ENCODE results near the gene HIC1. TPM values are rescaled to one million over a fixed set of nuclear protein-coding genes. Genes with fewer than 3 reads are reported as not detected.
A peak's percentile ranks its signal among the peaks of the same experiment; 100 is the strongest.

HIC1 gene
- total and polyA plus RNA-seq, 3 donors from 2014 or later, result 8.7 to 38.4 (median 36.1) TPM

DNA sequence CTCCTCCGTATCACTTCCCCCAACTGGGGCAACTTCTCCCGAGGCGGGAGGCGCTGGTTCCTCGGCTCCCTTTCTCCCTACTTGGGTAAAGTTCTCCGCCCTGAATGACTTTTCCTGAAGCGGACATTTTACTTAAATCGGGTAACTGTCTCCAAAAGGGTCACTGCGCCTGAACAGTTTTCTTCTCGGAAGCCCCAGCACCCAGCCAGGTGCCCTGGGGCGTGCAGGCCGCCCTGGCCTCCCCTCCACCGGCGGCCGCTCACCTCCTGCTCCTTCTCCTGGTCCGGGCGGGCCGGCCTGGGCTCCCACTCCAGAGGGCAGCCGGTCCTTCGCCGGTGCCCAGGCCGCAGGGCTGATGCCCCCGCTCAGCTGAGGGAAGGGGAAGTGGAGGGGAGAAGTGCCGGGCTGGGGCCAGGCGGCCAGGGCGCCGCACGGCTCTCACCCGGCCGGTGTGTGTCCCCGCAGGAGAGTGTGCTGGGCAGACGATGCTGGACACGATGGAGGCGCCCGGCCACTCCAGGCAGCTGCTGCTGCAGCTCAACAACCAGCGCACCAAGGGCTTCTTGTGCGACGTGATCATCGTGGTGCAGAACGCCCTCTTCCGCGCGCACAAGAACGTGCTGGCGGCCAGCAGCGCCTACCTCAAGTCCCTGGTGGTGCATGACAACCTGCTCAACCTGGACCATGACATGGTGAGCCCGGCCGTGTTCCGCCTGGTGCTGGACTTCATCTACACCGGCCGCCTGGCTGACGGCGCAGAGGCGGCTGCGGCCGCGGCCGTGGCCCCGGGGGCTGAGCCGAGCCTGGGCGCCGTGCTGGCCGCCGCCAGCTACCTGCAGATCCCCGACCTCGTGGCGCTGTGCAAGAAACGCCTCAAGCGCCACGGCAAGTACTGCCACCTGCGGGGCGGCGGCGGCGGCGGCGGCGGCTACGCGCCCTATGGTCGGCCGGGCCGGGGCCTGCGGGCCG lies 1.6 kb downstream of the HIC1 start:
- Histone ChIP-seq H3K4me1 (peaks cover 23% of the 10 kb centered on the region), H3K4me3 (peak overlapping the region; percentile 65 to 66), H3K36me3 (ENCODE audit: low read depth, missing control alignments) (no peaks in the 10 kb centered on the region), H3K27ac (peak overlapping the region; percentile 77 to 92), H3K9me3 (no peaks in the 10 kb centered on the region), H3K27me3 (no peaks in the 10 kb centered on the region)
- TF ChIP-seq POLR2A (IDR thresholded peaks at IDR 0.05) (no peak), CTCF (IDR thresholded peaks at IDR 0.05) (no peak)
- no peak for DNase-seq
- intact Hi-C loops (cut with DNase I; ENCODE audit: low total_unique reads), result no loop called here
- 28 to 36% methylated on average over 22 to 71 of the region's 85 CpGs for WGBS, 2 donors

DNA sequence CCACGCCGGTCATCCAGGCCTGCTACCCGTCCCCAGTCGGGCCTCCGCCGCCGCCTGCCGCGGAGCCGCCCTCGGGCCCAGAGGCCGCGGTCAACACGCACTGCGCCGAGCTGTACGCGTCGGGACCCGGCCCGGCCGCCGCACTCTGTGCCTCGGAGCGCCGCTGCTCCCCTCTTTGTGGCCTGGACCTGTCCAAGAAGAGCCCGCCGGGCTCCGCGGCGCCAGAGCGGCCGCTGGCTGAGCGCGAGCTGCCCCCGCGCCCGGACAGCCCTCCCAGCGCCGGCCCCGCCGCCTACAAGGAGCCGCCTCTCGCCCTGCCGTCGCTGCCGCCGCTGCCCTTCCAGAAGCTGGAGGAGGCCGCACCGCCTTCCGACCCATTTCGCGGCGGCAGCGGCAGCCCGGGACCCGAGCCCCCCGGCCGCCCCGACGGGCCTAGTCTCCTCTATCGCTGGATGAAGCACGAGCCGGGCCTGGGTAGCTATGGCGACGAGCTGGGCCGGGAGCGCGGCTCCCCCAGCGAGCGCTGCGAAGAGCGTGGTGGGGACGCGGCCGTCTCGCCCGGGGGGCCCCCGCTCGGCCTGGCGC lies 2.4 kb downstream of the HIC1 start:
- peaks cover 27% of the 10 kb centered on the region for H3K4me1 ChIP-seq
- H3K27me3 ChIP-seq, result no peaks in the 10 kb centered on the region
- no peaks in the 10 kb centered on the region for H3K9me3 ChIP-seq
- TF ChIP-seq CTCF (IDR thresholded peaks at IDR 0.05) (no peak), POLR2A (IDR thresholded peaks at IDR 0.05) (no peak)
- DNase-seq, result no peak
- H3K27ac ChIP-seq, result peak overlapping the region in 1 of 2 donors; percentile 92
- intact Hi-C loops (cut with DNase I; ENCODE audit: low total_unique reads), result no loop called here
- 26 to 63% methylated on average over 8 to 49 of the region's 81 CpGs for WGBS, 2 donors
- H3K4me3 ChIP-seq, result peak overlapping the region in 1 of 2 donors; percentile 66
- H3K36me3 ChIP-seq (ENCODE audit: low read depth, missing control alignments), result no peaks in the 10 kb centered on the region

GRCh38 chr17:2057760-2058585 lies 3.1 kb downstream of the HIC1 start:
- no peaks in the 10 kb centered on the region for H3K9me3 ChIP-seq
- DNase-seq, result no peak
- intact Hi-C loops (cut with DNase I; ENCODE audit: low total_unique reads), result no loop called here
- TF ChIP-seq CTCF (IDR thresholded peaks at IDR 0.05) (no peak), POLR2A (IDR thresholded peaks at IDR 0.05) (no peak)
- H3K4me3 ChIP-seq, result peak overlapping the region; percentile 58 to 66
- H3K27me3 ChIP-seq, result no peaks in the 10 kb centered on the region
- no peaks in the 10 kb centered on the region for H3K36me3 ChIP-seq (ENCODE audit: low read depth, missing control alignments)
- WGBS, 2 donors, result 42 to 83% methylated on average over 15 to 93 of the region's 98 CpGs
- H3K4me1 ChIP-seq, result peaks cover 34% of the 10 kb centered on the region
- peak overlapping the region; percentile 75 to 92 for H3K27ac ChIP-seq

- Histone ChIP-seq H3K27me3 (no peaks in the 10 kb centered on the region), H3K4me3 (peak overlapping the region; percentile 58 to 66), H3K27ac (peak overlapping the region; percentile 75 to 92), H3K4me1 (peaks cover 39% of the 10 kb centered on the region), H3K36me3 (ENCODE audit: low read depth, missing control alignments) (no peaks in the 10 kb centered on the region), H3K9me3 (no peaks in the 10 kb centered on the region)
- WGBS, 2 donors, result 29 to 46% methylated on average over 34 to 78 of the region's 78 CpGs
- DNase-seq, result peak; percentile 73
- TF ChIP-seq CTCF (IDR thresholded peaks at IDR 0.05) (peak; percentile 60 to 72 (median 61)), POLR2A (IDR thresholded peaks at IDR 0.05) (no peak)
- intact Hi-C loops (cut with DNase I; ENCODE audit: low total_unique reads), result no loop called here
Observed at GRCh38 chr17:2058586-2059546, 4.0 kb downstream of the HIC1 start.
